Measurements from ENCODE around the gene CENPB.

- TF ChIP-seq CTCF (conservative IDR thresholded peaks at IDR 0.05; ENCODE audit: low read depth, low read length) (no peak), EZH2 (IDR thresholded peaks at IDR 0.05; ENCODE audit: borderline replicate concordance, low read depth, low read length, poor library complexity, severe bottlenecking) (no peak)
These were observed 46.6 kb downstream of the CENPB start for GRCh38 chr20:3739926-3740451.
